ENCODE data around the gene AMOTL1. TPM values are rescaled to one million over a fixed set of nuclear protein-coding genes. Genes with fewer than 3 reads are reported as not detected.

Gene AMOTL1
- polyA plus RNA-seq, 1 of the 3 experiments (the other 2 are of a cell fraction), result 10.7 TPM

- Histone ChIP-seq H3K27ac (ENCODE audit: low read depth in 2 of 2, low read length in 1 of 2) (peak overlapping the region in 1 of 2 experiments; percentile 99; a peak in 3 of 4 replicates), H3K9me2 (no peaks in the 10 kb centered on the region), H3F3A (replicated peaks; ENCODE audit: insufficient read depth) (peaks cover 28% of the 10 kb centered on the region), H3K9ac (no peak overlapping the region), H3K4me2 (peak overlapping the region; percentile 73), H2AFZ (ENCODE audit: low read depth) (no peak overlapping the region), H3K36me3 (replicated peaks in 1 of 2; ENCODE audit: control insufficient read depth in 1 of 2, insufficient read depth in 2 of 2, low read length in 1 of 2) (peaks cover 18 to 28% of the 10 kb centered on the region in 2 experiments), H4K20me1 (ENCODE audit: insufficient read depth) (0 out of 2 replicates have a peak, but pooled peaks cover 3% of the 10 kb centered on the region), H3K79me2 (ENCODE audit: insufficient read depth) (peaks cover 84% of the 10 kb centered on the region), H3K4me1 (ENCODE audit: control insufficient read depth in 1 of 2, insufficient read depth in 2 of 2, low read depth in 1 of 2, low read length in 1 of 2) (peaks cover 26 to 32% of the 10 kb centered on the region in 2 experiments), H3K4me3 (ENCODE audit: low read depth in 2 of 2, low read length in 1 of 2) (peak overlapping the region in 1 of 2 experiments; percentile 55; a peak in 1 of 4 replicates), H3K27me3 (ENCODE audit: insufficient read depth) (no peaks in the 10 kb centered on the region), H3K9me3 (no peaks in the 10 kb centered on the region)
- no peak for DNase-seq
- ChIA-PET POLR2A (no interaction called here), CTCF (interaction anchor here (2.3 kb wide), 1 partner anchor 10 kb away, joined by 10 read pairs; no protein-coding TSS in a partner anchor)
- 98% methylated on average over 2 of the region's 2 CpGs for WGBS (ENCODE audit: low lambda C conversion rate)
- no peak for TF ChIP-seq MEF2A (IDR thresholded peaks at IDR 0.05; ENCODE audit: borderline replicate concordance, low read depth)
- TF ChIP-seq TEAD4 (IDR thresholded peaks at IDR 0.05; ENCODE audit: borderline replicate concordance, insufficient read depth), result no peak
- TF ChIP-seq EZH2phosphoT487 (IDR thresholded peaks at IDR 0.05; ENCODE audit: borderline replicate concordance, low read depth), result no peak
- no peak for TF ChIP-seq JUND (IDR thresholded peaks at IDR 0.05)
- TF ChIP-seq GABPA (IDR thresholded peaks at IDR 0.05; ENCODE audit: low read depth), result no peak
- no peak for TF ChIP-seq FOSL2 (IDR thresholded peaks at IDR 0.05; ENCODE audit: borderline replicate concordance, low read depth)
- no peak for TF ChIP-seq USF1 (IDR thresholded peaks at IDR 0.05; ENCODE audit: borderline replicate concordance, low read depth)
- TF ChIP-seq GATA2 (CRISPR knock-in tag; IDR thresholded peaks at IDR 0.05), result no peak
- TF ChIP-seq POLR2AphosphoS5 (IDR thresholded peaks at IDR 0.05; ENCODE audit: low read depth, low read length), result no peak
- TF ChIP-seq REST (IDR thresholded peaks at IDR 0.05; ENCODE audit: low read depth, low read length), result no peak
- TF ChIP-seq MAX (IDR thresholded peaks at IDR 0.05; ENCODE audit: low read depth), result no peak
These were observed 28.0 kb downstream of the AMOTL1 start for GRCh38 chr11:94796190-94796580.

GRCh38 chr11:94796863-94797262, 28.7 kb downstream of the AMOTL1 start:
- no peak overlapping the region for H3K9ac ChIP-seq
- CTCF ChIA-PET, result interaction anchor here (1.0 to 2.3 kb wide), 3 partner anchors 11 to 173 kb away, joined by 3 to 10 read pairs (median 4); no protein-coding TSS in a partner anchor
- peak overlapping the region in 1 of 2 experiments; percentile 99; a peak in 2 of 4 replicates for H3K27ac ChIP-seq (ENCODE audit: low read depth in 2 of 2, low read length in 1 of 2)
- no peaks in the 10 kb centered on the region for H3K9me2 ChIP-seq
- WGBS (ENCODE audit: low lambda C conversion rate), result 71% methylated on average over 4 of the region's 4 CpGs
- peaks cover 28% of the 10 kb centered on the region for H3F3A ChIP-seq (replicated peaks; ENCODE audit: insufficient read depth)
- no peak overlapping the region for H3K4me3 ChIP-seq (ENCODE audit: low read depth in 2 of 2, low read length in 1 of 2)
- H3K27me3 ChIP-seq (ENCODE audit: insufficient read depth), result no peaks in the 10 kb centered on the region
- H3K79me2 ChIP-seq (ENCODE audit: insufficient read depth), result peaks cover 77% of the 10 kb centered on the region
- H3K9me3 ChIP-seq, result no peaks in the 10 kb centered on the region
- no peak for DNase-seq
- H2AFZ ChIP-seq (ENCODE audit: low read depth), result no peak overlapping the region
- peak overlapping the region; percentile 73; the same call in 1 of the 2 replicates for H3K4me2 ChIP-seq
- peaks cover 26 to 32% of the 10 kb centered on the region in 2 experiments for H3K4me1 ChIP-seq (ENCODE audit: control insufficient read depth in 1 of 2, insufficient read depth in 2 of 2, low read depth in 1 of 2, low read length in 1 of 2)
- 0 out of 2 replicates have a peak, but pooled peaks cover 3% of the 10 kb centered on the region for H4K20me1 ChIP-seq (ENCODE audit: insufficient read depth)
- peaks cover 18 to 34% of the 10 kb centered on the region in 2 experiments for H3K36me3 ChIP-seq (replicated peaks in 1 of 2; ENCODE audit: control insufficient read depth in 1 of 2, insufficient read depth in 2 of 2, low read length in 1 of 2)
- no peak for TF ChIP-seq ELF1 (IDR thresholded peaks at IDR 0.05)
- TF ChIP-seq JUND (IDR thresholded peaks at IDR 0.05), result peak; percentile 47; the same call in 1 of the 2 replicates
- TF ChIP-seq NRF1 (IDR thresholded peaks at IDR 0.05; ENCODE audit: low read depth, low read length), result no peak
- peak; percentile 24; the same call in 1 of the 2 replicates for TF ChIP-seq PBX3 (IDR thresholded peaks at IDR 0.05)
- no peak for TF ChIP-seq ZBTB33 (IDR thresholded peaks at IDR 0.05; ENCODE audit: borderline replicate concordance, low read depth)
- no peak for TF ChIP-seq TEAD4 (IDR thresholded peaks at IDR 0.05; ENCODE audit: borderline replicate concordance, insufficient read depth)
- TF ChIP-seq FOSL2 (IDR thresholded peaks at IDR 0.05; ENCODE audit: borderline replicate concordance, low read depth), result peak; percentile 44; the same call in 1 of the 2 replicates
- POLR2A ChIA-PET, result no interaction called here
